ENCODE measurements around the gene FBXO42.

- TF ChIP-seq U2AF2 (IDR thresholded peaks at IDR 0.05; ENCODE audit: low read depth, low read length) (no peak), ZNF569 (CRISPR knock-in tag; IDR thresholded peaks at IDR 0.05; ENCODE audit: borderline replicate concordance) (no peak), MAFK (conservative IDR thresholded peaks at IDR 0.05 in 1 of 2, IDR thresholded peaks at IDR 0.05 in 1 of 2; ENCODE audit: low read length in 2 of 2) (no peak), ZFX (CRISPR knock-in tag; IDR thresholded peaks at IDR 0.05; ENCODE audit: low read depth) (no peak), YY1 (IDR thresholded peaks at IDR 0.05; ENCODE audit: insufficient read depth, insufficient replicate concordance, low read depth, low read length) (no peak), ZNF382 (CRISPR knock-in tag; IDR thresholded peaks at IDR 0.05; ENCODE audit: borderline replicate concordance) (no peak), POLR2AphosphoS5 (IDR thresholded peaks at IDR 0.05; ENCODE audit: low read depth, low read length) (no peak), ZHX1 (CRISPR knock-in tag; IDR thresholded peaks at IDR 0.05; ENCODE audit: low read depth) (no peak), ZNF766 (CRISPR knock-in tag; IDR thresholded peaks at IDR 0.05; ENCODE audit: borderline replicate concordance) (no peak), TGIF2 (CRISPR knock-in tag; IDR thresholded peaks at IDR 0.05) (no peak)
- TF ChIP-seq, protein P1, sequence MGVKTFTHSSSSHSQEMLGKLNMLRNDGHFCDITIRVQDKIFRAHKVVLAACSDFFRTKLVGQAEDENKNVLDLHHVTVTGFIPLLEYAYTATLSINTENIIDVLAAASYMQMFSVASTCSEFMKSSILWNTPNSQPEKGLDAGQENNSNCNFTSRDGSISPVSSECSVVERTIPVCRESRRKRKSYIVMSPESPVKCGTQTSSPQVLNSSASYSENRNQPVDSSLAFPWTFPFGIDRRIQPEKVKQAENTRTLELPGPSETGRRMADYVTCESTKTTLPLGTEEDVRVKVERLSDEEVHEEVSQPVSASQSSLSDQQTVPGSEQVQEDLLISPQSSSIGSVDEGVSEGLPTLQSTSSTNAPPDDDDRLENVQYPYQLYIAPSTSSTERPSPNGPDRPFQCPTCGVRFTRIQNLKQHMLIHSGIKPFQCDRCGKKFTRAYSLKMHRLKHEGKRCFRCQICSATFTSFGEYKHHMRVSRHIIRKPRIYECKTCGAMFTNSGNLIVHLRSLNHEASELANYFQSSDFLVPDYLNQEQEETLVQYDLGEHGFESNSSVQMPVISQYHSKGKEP (CRISPR knock-in tag; IDR thresholded peaks at IDR 0.05), result no peak
These were observed 121.5 kb downstream of the FBXO42 start for GRCh38 chr1:16230744-16231143.
